Measurements from ENCODE around the gene ATG4B. TPM values are rescaled to one million over a fixed set of nuclear protein-coding genes. Genes with fewer than 3 reads are reported as not detected.

ATG4B gene
- total RNA-seq, 4 donors from 2014 or later, result 61.8 to 146 (median 87.2) TPM

GRCh38 chr2:241641631-241642030, 4.1 kb downstream of the ATG4B start:
- H3K4me3 ChIP-seq, result no peak overlapping the region
- DNase-seq (ENCODE audit: low spot score in 2 of 2), result no peak
- H3K27ac ChIP-seq, result no peak overlapping the region
- no peaks in the 10 kb centered on the region for H3K27me3 ChIP-seq
- peaks cover 0 to 14% (median 0%) of the 10 kb centered on the region in 3 donors for H3K36me3 ChIP-seq
- TF ChIP-seq EP300 (IDR thresholded peaks at IDR 0.05), result no peak
- TF ChIP-seq POLR2A (IDR thresholded peaks at IDR 0.05), result no peak
- WGBS, 2 donors, result 29 to 44% methylated on average over 2 of the region's 2 CpGs
- H3K4me1 ChIP-seq, result peaks cover 0 to 52% (median 17%) of the 10 kb centered on the region in 4 donors
- no peaks in the 10 kb centered on the region for H3K9me3 ChIP-seq

- no peak for DNase-seq (ENCODE audit: low spot score in 2 of 2)
- no peaks in the 10 kb centered on the region for H3K9me3 ChIP-seq
- peaks cover 0 to 60% (median 1%) of the 10 kb centered on the region in 4 donors for H3K4me1 ChIP-seq
- no peak overlapping the region for H3K4me3 ChIP-seq
- no peaks in the 10 kb centered on the region for H3K27me3 ChIP-seq
- no peak overlapping the region for H3K27ac ChIP-seq
- no peak for TF ChIP-seq EP300 (IDR thresholded peaks at IDR 0.05)
- TF ChIP-seq POLR2A (IDR thresholded peaks at IDR 0.05), result no peak
- TF ChIP-seq CTCF (IDR thresholded peaks at IDR 0.05), result no peak
- WGBS, 2 donors, result 86 to 87% methylated on average over 26 of the region's 26 CpGs
- H3K36me3 ChIP-seq, result peaks cover 0 to 18% (median 0%) of the 10 kb centered on the region in 3 donors
Measured at GRCh38 chr2:241645056-241645914, 7.8 kb downstream of the ATG4B start.

- peaks cover 0 to 26% (median 0%) of the 10 kb centered on the region in 3 donors for H3K36me3 ChIP-seq
- H3K27me3 ChIP-seq, result no peaks in the 10 kb centered on the region
- no peak for DNase-seq (ENCODE audit: low spot score in 2 of 2)
- no peak overlapping the region for H3K4me3 ChIP-seq
- H3K27ac ChIP-seq, result no peak overlapping the region
- peaks cover 0 to 53% (median 0%) of the 10 kb centered on the region in 4 donors for H3K4me1 ChIP-seq
- no peak for TF ChIP-seq CTCF (IDR thresholded peaks at IDR 0.05)
- no peak for TF ChIP-seq EP300 (IDR thresholded peaks at IDR 0.05)
- TF ChIP-seq POLR2A (IDR thresholded peaks at IDR 0.05), result no peak
- no peaks in the 10 kb centered on the region for H3K9me3 ChIP-seq
- 87 to 89% methylated on average over 14 of the region's 14 CpGs for WGBS, 2 donors
Measured at GRCh38 chr2:241645915-241646645, 8.6 kb downstream of the ATG4B start.

- DNase-seq (ENCODE audit: low spot score in 2 of 2), result no peak
- H3K4me1 ChIP-seq, result peaks cover 0 to 38% (median 0%) of the 10 kb centered on the region in 4 donors
- 61 to 71% methylated on average over 6 of the region's 6 CpGs for WGBS, 2 donors
- no peak for TF ChIP-seq POLR2A (IDR thresholded peaks at IDR 0.05)
- no peak for TF ChIP-seq EP300 (IDR thresholded peaks at IDR 0.05)
- TF ChIP-seq CTCF (IDR thresholded peaks at IDR 0.05), result no peak
- no peaks in the 10 kb centered on the region for H3K27me3 ChIP-seq
- H3K27ac ChIP-seq, result no peak overlapping the region
- H3K4me3 ChIP-seq, result no peak overlapping the region
- no peaks in the 10 kb centered on the region for H3K9me3 ChIP-seq
- peaks cover 0 to 50% (median 2%) of the 10 kb centered on the region in 3 donors for H3K36me3 ChIP-seq
Measured at GRCh38 chr2:241648453-241648852, 11.0 kb downstream of the ATG4B start.

- Histone ChIP-seq H3K4me1 (peaks cover 0 to 38% (median 0%) of the 10 kb centered on the region in 4 donors), H3K27ac (no peak overlapping the region)
- no peak for DNase-seq (ENCODE audit: low spot score in 2 of 2)
Measured at GRCh38 chr2:241649404-241649803, 11.9 kb downstream of the ATG4B start.

More at GRCh38 chr2:241649404-241649803, 11.9 kb downstream of the ATG4B start:
- no peaks in the 10 kb centered on the region for H3K9me3 ChIP-seq
- 73 to 83% methylated on average over 4 of the region's 4 CpGs for WGBS, 2 donors
- H3K4me3 ChIP-seq, result no peak overlapping the region
- TF ChIP-seq POLR2A (IDR thresholded peaks at IDR 0.05) (no peak), CTCF (IDR thresholded peaks at IDR 0.05) (no peak), EP300 (IDR thresholded peaks at IDR 0.05) (no peak)
- H3K27me3 ChIP-seq, result no peaks in the 10 kb centered on the region
- peaks cover under 1 to 57% (median 2%) of the 10 kb centered on the region in 3 donors for H3K36me3 ChIP-seq
